SK-N-MC (cell line): Measurements from ENCODE around the gene KRT9.

ENCODE experiments used
- DNase-seq: peaks from one replicate; pipeline ENCODE4 v3.0.0-alpha.2; 2011; ENCODE audit warnings: low read depth, low spot score
- H3K27ac ChIP-seq: fragments of 200-600 bp; sonication (generic); 2 replicates; pipeline ENCODE4 v1.5.1; 2016; ENCODE audit warnings: mixed run types
- H3K36me3 ChIP-seq: fragments of 200-600 bp; sonication (generic); 2 replicates; pipeline ENCODE4 v1.6.1; 2017; ENCODE audit warnings: antibody characterized with exemption, low read length, mixed read lengths; ENCODE audit not compliant: insufficient read depth
- H3K4me3 ChIP-seq: fragments of 200-600 bp; sonication (generic); 2 replicates; pipeline ENCODE4 v1.5.1; 2016
- H3K9ac ChIP-seq: fragments of 200-600 bp; sonication (generic); 2 replicates; pipeline ENCODE4 v1.8.0; 2017; ENCODE audit warnings: mixed run types, mixed read lengths; ENCODE audit not compliant: insufficient read length
- H3K9me3 ChIP-seq: fragments of 200-600 bp; sonication (generic); 2 replicates; pipeline ENCODE4 v1.6.1; 2017; ENCODE audit warnings: low read depth, mild to moderate bottlenecking, antibody characterized with exemption, low read length, moderate library complexity, mixed read lengths
- EZH2 ChIP-seq: fragments of 200-600 bp; sonication (generic); IDR thresholded peaks from one replicate; pipeline ENCODE4 v1.6.1; 2017; ENCODE audit warnings: antibody characterized with exemption
- FOXP2 ChIP-seq: optimal IDR thresholded peaks from 2 replicates; pipeline ENCODE3; 2011; ENCODE audit warnings: mild to moderate bottlenecking, moderate library complexity; ENCODE audit not compliant: insufficient read depth; ENCODE audit errors: extremely low read length, control extremely low read depth
- POLR2AphosphoS5 ChIP-seq: IDR thresholded peaks from 2 replicates; pipeline ENCODE4 v1.6.1; 2012; ENCODE audit warnings: mild to moderate bottlenecking, low read depth, low read length, borderline replicate concordance

The KRT9 gene

DNA sequence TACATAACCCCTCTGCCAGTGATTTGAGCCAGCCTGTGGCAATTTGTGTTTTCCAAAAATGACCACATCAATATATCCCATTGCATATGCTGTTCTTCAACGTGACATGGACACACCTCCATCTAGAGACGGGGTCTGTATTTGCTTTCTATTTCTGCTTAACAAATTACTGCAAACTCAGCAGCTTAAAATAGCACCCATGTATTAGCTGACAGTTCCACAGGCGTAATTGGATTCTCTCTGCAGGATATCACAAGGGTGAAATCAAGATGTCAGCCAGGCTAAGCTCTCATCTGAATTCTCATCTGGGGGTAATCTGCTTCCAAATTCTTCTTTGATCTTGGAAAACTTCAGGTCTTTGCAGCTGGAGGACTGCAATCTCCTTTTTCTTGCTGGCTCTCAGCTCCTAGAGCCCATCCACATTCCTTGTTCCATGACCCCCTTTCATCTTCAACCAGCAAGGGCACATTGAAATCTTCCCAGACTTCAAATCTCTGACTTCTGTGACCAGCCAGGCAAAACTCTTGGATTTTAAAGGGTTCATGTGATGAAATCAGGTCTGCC, 8.2 kb downstream of the KRT9 start:
- no peak overlapping the region; the same call in 1 of the 2 replicates for H3K4me3 ChIP-seq
- no peaks in the 10 kb centered on the region for H3K36me3 ChIP-seq
- no peaks in the 10 kb centered on the region for H3K9me3 ChIP-seq
- H3K27ac ChIP-seq = no peak overlapping the region
- H3K9ac ChIP-seq = no peak overlapping the region
- DNase-seq = no peak
- no peak for TF ChIP-seq EZH2
- no peak for TF ChIP-seq POLR2AphosphoS5
- no peak for TF ChIP-seq FOXP2

DNA sequence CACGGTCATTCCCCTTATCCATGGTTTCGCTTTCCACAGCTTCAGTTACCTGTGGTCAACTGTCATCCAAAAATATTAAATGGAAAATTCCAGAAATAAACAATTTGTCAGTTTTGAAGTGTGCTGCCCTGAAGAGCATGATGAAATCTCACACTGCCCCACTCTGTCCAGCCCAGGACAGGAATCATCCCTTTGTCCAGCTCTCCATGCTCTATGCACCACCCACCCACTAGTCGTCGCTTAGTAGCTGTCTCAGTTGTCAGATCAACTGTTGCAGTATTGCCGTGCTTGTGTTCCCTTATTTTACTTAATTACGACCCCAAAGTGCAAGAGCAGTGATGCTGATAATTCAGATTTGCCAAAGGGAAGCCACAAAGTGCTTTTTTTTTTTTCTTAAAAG, 10.3 kb downstream of the KRT9 start:
- TF ChIP-seq EZH2 (no peak), FOXP2 (no peak), POLR2AphosphoS5 (no peak)
- no peaks in the 10 kb centered on the region for H3K36me3 ChIP-seq
- DNase-seq = no peak
- H3K4me3 ChIP-seq = no peak overlapping the region
- no peaks in the 10 kb centered on the region for H3K9me3 ChIP-seq
- no peak overlapping the region for H3K9ac ChIP-seq
- H3K27ac ChIP-seq = no peak overlapping the region

DNA sequence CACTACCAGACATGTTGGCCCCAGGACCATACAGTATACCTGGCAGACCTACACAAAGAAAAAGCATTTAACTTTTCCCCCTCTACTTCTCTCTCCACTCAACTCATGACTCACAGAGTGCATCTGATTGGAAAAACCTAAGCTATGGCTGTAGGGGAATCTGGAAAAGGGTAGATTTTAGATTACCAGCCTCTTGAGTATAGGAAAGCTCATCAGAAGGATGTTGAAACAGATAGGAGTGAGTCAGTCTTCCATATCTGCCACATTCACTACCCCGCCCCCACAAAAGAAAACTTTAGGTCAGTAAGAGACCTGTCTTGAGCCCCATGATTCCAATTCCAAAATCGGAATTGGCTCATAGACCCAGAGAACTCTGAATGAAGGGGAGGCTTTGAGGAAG, 12.3 kb downstream of the KRT9 start:
- no peak for DNase-seq

DNA sequence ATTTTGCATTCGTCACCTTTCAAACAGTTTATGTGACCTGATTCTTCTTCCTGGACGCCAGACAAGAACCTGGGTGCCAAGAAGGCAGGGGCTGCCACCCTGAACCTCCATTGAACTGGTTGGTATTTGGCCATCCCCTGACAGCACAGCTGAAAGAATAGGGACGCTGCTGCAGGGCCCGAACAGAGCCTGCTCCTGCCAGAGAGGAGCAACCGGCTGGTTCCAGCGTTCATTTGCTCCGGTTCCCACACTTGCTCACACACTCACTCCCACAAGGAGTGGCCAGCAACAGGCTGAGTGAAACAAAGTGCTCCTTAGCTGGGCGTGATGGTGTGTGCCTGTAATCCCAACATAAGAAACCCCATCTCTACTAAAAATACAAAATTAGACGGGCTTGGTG, 14.9 kb downstream of the KRT9 start:
- Histone ChIP-seq H3K9ac (no peak overlapping the region), H3K4me3 (no peak overlapping the region), H3K9me3 (no peaks in the 10 kb centered on the region), H3K36me3 (no peaks in the 10 kb centered on the region), H3K27ac (no peak overlapping the region)
- TF ChIP-seq FOXP2 = no peak
- no peak for TF ChIP-seq EZH2
- TF ChIP-seq POLR2AphosphoS5 = no peak
- no peak for DNase-seq

More for the DNA sequence above, 12.3 kb downstream of the KRT9 start:
- H3K27ac ChIP-seq = no peak overlapping the region
- no peaks in the 10 kb centered on the region for H3K9me3 ChIP-seq
- no peak overlapping the region for H3K9ac ChIP-seq
- H3K4me3 ChIP-seq = no peak overlapping the region
- no peak for TF ChIP-seq POLR2AphosphoS5
- no peak for TF ChIP-seq EZH2
- TF ChIP-seq FOXP2 = no peak
- H3K36me3 ChIP-seq = no peaks in the 10 kb centered on the region

DNA sequence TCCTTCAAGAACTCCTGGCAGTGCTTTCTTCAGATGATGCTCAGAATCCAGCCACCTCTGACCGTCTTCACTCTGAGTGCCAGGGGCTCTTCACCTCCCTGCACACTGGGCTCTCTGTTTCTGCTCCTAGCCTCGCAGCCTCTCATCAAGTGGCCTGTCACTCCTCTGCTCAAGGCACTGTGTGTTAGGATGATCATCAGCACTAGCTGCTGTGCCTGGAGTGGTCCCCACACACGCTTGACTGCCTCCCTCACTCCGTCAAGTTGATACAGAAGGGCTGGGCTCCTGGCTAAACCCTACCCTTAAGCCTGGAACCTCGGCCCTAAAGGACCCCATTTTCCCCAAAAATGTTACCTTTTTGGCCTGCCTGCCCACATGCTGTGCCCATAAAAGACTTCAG, 15.6 kb downstream of the KRT9 start:
- no peak overlapping the region for H3K4me3 ChIP-seq
- H3K9me3 ChIP-seq = no peaks in the 10 kb centered on the region
- no peaks in the 10 kb centered on the region for H3K36me3 ChIP-seq
- no peak for DNase-seq
- no peak overlapping the region for H3K9ac ChIP-seq
- TF ChIP-seq POLR2AphosphoS5 (no peak), FOXP2 (no peak), EZH2 (no peak)
- H3K27ac ChIP-seq = no peak overlapping the region

DNA sequence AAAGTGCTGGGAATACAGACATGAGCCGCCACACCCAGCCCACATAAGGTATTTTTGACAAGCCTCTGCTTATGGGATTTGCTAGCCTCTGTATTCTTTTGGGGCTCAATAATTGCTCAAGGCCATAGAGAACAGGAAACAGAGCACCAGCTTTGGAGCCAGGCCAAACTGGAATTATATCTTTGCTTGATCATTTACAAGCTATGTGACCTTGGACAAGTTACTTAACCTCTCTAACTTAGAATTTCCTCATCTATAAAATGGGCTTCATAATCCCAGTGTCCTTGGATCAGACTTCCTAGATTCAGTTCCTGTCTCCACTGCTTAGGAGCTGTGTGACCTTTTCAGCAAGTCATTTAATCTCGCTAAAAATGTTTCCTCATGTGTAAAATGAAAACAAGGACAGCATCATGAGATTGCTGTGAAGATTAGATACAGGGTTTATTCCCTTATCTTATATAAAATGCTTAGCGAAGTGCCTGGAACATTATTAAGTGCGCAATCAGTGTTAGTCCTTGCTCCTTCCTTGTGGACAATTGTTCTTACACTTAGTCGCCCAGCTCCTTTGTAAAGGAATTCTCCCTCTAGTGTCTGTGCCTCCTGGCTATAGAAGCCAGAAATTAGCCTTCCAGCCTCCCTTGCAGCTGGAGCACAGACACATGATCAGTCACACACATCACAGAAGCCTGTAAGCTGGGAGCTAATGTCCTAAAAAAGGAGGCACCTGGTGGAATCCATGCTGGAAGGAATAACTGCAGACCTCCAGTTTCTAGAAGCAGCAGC, 16.6 kb downstream of the KRT9 start:
- TF ChIP-seq FOXP2 (no peak), POLR2AphosphoS5 (no peak), EZH2 (no peak)
- H3K27ac ChIP-seq = no peak overlapping the region; the same call in 1 of the 2 replicates
- H3K4me3 ChIP-seq = no peak overlapping the region
- no peaks in the 10 kb centered on the region for H3K9me3 ChIP-seq
- H3K9ac ChIP-seq = no peak overlapping the region
- DNase-seq = no peak
- no peaks in the 10 kb centered on the region for H3K36me3 ChIP-seq

DNA sequence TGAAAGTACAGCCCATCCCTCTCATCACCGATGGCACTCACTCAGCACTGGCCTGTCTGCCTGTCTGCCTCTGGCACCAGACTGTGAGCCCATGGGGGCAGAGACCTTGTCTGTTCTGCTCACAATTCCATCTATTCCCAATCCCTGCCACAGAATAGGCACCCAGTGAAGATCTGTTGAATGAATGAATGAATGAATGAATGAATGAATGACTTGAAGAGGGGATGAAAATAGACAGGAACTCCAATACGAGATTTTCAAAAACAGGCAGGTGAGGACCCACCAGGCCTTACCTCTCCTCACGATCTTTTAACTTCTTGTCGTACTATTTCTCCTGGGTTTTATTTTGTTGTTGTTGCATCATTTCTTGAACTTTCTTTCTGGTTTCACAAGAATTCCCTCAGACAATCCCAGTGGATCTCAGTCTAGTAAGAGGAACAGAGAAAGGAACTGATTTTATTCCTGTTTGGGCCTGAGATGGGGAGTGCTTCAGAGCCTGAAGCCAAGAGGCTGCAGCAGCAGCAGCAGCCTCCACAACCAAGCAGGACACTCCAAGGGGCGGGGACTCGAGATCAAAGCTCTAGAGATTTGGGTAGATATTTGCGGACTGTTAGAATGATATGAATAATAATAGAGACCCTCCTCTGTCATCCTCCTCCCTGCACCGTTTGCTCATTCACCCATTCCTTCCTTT, 17.7 kb downstream of the KRT9 start:
- H3K9me3 ChIP-seq = no peaks in the 10 kb centered on the region
- no peaks in the 10 kb centered on the region for H3K36me3 ChIP-seq
- TF ChIP-seq EZH2 (no peak), FOXP2 (no peak), POLR2AphosphoS5 (no peak)
- no peak overlapping the region for H3K9ac ChIP-seq
- no peak overlapping the region for H3K27ac ChIP-seq
- DNase-seq = no peak
- H3K4me3 ChIP-seq = no peak overlapping the region

DNA sequence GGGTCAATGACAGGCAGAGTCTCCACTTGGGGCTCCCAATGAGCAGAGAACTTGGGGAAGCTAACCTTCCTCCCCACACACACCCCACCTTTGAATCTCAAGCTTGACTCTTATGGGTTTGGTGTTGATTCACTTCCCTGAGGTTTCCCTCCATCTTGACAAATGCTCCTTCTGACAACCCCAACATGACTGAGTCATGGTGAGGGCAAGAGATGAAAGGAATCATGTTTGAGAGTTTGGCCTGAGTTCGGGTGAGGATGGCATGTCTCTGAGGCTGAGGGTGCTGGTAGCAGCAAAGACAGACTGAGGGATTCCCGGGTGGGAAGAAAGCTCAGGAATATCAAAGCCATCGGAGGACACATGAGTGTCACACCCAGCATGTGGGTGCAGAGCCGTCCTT, 18.7 kb downstream of the KRT9 start:
- H3K9ac ChIP-seq = no peak overlapping the region
- TF ChIP-seq EZH2 (no peak), POLR2AphosphoS5 (no peak), FOXP2 (no peak)
- no peak overlapping the region for H3K27ac ChIP-seq
- H3K36me3 ChIP-seq = no peaks in the 10 kb centered on the region
- no peak overlapping the region for H3K4me3 ChIP-seq
- H3K9me3 ChIP-seq = no peaks in the 10 kb centered on the region
- no peak for DNase-seq
